ENCODE measurements around the gene EBF3.

Gene EBF3

DNA sequence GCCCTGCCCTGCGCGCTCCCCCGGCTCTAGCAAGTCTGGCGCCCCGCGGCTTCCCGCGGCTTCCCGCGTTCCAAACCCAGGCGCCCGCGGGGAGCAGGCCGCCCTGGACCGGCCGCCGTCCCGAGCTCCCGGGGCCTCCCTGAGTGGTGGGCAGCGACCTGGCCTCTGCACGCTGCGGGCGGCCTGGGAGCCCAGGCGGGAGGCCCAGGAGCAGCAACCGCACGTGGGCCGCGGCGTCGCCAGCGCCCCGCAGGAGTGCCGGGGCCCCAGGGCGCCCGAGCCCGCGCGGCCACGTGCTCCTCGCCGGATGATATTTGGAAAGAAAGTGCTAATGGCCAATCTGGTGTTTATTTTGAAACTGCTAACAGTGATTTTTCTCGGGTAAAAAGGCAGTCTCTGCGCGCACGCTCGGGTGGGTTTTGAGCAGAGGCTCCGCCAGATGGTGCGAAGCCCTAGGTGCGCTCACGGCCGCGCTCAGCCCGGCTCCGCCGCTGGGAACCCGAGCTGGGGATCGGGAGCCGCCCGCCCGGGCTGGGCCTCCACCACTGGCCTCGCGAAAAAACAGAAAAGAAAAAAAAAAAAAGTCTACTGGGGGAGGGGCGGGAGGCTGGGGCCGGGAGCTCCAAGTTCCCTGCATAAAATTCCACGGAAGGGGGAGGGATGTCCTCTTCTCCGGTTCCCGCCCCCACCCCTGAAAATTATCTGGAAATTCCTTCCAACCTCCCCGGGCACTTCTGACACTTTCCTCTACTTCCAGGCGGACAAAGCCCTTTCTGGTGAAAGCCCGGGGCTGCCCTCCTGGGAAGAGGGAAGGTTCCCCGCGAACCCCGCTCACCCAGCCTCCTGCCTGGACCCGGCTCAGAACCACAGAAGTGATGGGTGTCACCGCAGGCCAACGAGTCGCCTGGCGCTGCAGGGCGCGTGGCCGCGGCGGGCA is 4.3 kb downstream of the EBF3 start:
- no peak for DNase-seq (ENCODE audit: low read depth)

DNA sequence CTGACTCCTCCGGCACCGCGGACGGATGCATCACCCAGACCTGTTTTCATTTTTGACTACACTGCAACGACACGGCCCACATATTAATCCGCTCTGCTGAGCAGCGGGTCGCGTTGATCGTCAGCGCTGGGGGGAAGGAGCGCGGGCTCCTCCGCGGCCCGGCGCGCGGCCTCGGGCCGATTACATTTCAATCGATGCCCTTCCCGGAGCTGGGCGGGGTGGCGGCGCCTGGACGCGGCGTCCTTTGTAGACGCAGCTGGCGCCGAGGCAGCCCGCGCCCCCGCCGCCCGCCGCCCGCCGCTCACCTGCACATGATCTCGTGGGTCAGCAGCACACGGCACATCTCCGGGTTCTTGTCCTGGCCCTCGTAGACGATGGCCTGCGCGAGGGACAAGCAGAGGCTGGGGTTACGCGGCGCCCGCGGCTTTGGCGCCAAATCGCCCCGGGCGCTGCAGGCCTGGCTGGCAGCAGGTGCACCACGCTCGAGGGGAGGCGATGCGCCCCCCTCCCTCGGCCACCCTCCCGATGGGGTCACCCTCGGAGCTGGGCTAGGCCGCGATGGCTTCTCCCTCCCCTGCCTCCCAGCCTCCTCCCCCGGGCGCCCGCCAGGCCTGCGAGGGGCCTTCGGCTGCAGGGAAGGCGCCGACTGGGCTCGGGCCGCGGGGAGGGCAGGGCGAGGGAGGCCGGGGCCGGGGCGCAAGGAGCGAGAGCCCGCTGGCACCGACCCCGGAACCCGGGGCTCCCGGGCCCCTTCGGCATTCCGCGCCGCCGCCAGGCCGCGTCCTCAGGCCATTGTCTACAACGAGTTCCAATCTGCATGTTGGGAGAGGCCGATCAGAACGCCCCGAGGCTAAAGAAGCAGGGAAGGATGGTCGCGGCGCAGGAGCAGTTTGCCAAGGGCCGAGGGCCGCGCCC is 5.2 kb downstream of the EBF3 start:
- no peak for DNase-seq (ENCODE audit: low read depth)

DNA sequence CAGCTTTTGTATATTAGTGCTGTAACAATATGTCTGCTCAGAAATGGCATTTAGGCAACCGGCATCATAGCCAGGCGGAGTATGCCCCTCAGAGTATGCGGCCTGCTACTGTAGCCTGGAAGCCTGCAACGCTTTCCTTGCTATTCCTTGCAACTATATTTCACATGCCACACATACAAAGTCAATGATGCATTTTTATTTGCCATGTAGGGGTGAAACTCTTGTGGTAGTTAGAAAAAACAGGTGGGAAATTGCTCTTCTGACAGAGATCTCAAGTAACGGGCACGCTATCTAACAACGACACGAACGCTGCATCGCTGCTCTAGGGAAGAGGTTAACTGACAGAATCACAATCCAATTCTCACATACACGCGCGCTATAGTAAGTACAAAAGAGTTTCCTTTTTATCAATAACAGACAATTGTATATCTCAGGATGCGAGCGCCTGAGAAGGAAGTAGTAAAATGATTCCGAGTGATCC is 5.9 kb downstream of the EBF3 start:
- DNase-seq (ENCODE audit: low read depth): no peak

DNA sequence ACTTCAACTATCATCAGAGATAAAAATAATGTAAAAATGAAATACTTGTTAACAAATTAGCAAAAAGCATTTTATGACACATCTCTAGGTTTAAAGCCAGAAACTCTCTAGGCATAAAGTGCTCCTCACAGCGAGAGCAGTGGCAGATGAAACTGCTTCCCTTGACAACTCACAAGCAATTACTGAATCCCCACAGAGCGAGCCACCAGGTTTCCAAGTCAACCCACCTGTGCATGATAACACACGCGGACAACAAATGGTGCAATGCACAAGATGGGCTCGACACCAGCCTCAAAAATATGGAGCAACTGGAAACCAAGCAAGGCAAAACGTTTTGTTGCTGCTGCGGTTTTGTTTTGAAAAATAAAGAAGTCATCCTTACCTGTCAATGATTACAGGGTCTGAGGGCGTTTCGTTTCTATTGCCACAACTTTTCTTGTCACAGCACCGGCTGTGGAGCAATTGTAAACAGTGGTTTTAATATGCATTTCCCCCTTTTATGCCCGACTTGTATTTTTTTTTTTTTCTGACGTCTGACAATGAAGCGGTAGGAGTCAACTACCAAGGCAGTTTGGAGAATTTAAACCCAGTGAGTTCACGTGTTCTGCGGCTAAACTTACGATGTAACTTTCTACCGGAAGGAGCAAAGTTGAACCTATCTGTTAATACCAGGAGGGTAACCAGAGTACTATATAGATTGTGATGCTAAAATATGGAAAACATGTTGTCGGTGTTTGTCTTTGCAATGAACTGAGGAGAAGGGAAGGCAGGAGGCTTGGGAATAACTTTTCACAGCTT is 7.0 kb downstream of the EBF3 start:
- no peak for DNase-seq (ENCODE audit: low read depth)

DNA sequence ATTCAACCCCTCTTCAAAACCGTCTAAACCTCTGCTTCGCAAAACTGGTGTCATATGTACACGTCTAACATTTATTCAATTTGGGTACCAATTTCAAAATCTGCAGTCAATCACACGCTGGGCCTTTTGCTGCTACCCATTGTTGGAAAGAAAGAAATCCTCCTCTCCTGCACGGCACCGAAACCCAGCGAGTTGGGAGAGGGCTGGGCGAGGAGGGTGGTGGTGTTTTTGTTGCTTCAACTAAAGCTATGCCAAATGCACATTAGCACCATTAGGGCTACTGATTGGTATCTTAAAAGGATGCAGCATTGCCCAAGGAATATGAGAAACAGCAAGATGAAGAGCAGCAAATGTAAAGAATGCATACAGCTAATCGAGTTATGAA is 7.8 kb downstream of the EBF3 start:
- no peak for DNase-seq (ENCODE audit: low read depth)

DNA sequence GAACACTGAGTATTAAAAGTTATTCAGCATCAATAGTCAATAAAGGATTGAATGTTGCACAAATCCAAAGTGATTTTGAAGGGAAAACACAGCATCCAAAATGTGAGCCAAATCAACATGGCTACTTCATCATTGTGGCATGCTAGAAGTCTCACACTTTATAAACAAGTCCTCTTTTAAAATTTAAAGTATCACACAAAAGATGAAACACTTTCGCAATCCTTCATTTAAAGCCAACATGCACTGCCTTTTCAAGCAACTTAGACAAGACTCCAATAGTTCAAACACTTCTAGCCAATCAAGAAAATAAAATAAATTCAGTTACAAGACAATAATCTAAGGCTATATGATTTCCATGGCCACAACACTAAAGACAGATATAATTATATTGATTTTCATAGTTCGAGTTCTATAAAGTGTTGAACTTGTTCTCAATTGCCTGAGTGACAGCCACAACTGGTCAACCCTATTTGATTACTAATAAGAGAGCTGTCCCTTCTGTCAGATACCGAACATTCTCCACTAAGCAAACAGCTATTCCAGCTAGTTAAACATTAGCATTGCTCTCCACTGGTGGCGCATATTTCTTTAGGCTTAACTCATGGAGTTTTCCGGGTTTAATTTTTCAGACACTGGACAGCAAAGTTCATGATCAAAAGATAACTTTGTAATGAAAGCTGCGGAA is 8.3 kb downstream of the EBF3 start:
- no peak for DNase-seq (ENCODE audit: low read depth)

DNA sequence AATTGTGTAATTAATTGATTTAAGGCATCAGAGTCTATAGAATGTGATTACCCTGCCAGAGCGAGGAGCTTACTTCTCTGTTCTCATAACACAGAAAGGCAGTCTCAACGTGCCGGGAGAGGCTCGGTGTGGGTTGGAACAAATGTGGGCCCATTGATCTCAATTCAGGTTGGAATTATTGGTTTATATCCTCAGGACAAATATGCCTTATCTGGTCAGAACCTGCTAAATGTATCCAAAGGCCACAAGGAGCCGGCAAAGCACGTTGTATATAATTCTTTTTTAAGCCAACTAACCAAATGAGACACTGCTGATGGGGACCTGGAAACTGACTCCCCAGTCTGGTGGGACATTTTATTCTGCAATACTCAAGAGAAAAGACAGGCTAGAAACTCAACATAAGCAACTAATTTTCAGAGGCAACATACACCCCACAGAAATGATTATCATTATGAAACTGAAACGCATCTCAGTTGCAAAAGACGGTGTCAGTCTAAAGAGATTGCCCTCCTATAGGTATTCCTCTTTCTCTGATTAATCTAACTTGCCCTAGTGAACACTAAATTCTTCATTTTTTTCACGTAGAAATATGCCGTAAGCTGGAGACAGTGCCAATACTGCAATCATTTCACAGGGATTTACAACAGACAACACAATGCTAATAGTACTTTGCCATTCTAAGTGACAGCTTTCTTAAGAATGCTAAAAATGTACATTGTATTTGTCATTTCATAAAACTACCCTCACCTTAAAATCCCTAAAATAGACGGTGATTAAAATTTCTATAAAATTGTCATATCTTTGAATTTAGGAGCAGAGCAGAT is 9.4 kb downstream of the EBF3 start:
- no peak for DNase-seq (ENCODE audit: low read depth)

DNA sequence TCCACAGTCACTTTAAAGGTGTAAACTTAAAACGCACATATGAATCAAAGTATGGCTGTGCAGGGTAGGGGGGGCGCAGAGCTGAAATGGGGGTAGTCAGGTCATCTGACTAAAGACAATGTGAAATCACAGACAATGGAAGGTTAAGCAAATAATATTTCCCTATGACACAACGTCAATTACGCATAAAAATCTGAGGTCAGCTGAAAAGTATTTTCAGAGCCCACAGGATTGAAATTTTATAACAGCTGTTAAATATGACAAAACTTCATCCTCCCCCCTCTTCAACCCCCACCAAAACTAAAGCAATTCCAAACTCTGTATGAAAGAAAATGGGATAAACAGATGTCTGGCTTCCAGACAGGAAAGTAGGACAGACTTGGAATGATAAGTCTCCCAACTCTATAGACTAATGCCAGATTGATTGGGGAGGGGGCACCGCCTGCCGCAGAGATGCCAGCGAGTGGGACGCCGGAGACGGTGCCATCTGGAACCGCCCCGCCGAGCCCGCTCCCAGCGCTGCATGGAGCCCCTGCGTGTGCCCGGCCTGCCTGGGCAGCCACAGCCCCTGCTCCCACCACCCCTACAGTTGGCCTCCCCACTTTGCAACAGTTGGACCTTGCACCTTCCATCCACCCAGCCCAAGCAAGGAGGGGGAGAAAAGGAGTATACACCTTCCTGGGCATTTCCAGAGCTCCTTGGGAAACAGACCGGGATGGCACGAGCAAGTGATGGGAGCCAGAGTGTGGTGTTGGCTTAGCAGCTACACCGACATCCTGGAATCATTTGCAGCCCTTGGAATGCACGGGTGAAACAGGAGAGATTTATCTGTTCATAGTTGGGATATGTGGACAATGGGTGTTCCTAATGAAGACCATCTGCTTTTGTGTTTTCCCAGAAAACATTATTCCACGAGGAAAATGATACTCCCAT is 10.7 kb downstream of the EBF3 start:
- no peak for DNase-seq (ENCODE audit: low read depth)

DNA sequence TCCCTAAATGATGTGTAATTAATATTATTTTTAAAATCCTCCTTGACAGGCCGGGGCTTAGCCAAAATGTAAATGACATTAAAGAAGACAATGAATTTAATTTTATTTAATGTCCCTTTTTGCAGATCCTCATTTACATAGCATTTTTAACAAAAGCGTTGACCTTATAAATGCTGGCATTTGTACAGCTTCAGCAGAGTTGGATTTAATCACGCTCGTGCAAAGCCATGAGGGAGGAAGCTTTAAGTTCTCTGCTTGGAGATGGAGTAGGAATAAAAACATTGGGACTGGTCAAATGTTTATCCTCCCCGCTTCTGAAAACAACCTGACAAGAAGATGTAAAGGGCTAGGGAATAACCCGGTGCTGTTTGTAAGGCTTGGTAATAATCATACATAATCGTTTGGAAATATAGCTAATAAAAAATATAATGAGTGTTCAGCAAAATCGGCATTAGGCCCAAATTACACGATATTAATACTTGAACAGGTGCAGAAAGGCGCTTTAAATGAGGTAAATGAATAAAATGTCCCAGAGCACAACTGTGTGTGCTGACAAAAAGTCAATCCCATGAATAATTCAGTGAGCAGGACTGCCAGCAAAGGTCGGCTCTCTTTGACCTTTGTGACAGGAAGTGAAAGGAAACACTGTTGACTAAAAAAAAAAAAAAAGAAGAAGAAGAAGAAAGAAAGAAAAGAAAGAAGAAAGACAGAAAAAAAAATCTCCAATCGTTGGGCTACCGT is 11.5 kb downstream of the EBF3 start:
- no peak for DNase-seq (ENCODE audit: low read depth)

DNA sequence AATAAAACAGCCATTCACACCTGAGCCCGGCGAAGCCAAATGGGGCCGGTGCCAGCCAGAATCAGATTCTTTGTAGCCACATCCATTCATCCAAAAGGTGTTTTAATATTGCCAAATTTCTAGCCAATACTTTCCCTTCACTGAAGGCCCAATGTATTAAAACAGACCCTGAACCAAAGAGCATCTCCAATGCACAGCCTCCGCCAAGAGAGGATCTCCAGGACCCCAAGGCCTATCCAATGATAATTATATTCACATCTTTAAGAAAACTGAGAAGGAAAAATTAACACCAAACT is 12.2 kb downstream of the EBF3 start:
- no peak for DNase-seq (ENCODE audit: low read depth)

DNA sequence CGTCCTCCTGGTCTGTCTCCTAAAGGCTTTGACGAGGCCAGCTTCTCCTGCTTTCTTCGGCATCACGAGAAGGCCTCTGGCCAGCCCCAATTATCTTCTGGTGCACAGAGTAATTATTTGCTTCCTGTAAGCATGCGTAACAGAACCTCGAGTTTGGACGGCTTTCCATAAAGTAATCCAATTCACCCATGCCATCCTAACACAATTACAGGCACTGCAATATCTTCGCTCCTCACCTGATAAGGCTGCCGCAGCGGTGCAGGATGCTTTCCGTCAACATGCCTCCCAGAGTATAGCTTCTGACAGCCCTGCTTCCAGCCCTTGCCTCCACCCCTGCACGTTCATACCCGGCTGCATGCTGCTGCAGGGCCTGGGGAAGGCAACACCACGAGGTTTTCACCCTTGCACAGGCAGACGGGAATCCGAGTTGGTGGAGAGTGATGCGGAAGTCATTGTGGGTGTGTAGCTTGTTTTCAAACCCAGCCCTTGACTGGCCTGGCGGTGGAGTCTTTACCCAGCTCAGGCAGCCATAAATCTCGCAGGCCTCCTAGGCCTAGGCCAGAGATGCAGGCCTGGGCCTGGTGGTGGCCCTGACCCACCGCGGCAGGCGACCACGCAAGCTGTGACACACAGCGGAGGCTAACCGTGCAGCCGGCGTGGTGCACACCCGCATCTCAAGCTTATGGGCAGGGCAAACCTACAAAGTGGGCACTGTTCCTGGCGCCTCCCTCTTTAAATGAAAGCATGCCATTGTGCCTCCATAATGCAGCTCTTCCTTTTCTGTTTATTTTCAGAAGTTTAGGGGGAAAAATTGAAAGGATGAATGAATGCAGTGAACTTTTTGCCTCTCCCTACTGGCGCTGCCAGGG is 12.7 kb downstream of the EBF3 start:
- DNase-seq (ENCODE audit: low read depth): no peak

DNA sequence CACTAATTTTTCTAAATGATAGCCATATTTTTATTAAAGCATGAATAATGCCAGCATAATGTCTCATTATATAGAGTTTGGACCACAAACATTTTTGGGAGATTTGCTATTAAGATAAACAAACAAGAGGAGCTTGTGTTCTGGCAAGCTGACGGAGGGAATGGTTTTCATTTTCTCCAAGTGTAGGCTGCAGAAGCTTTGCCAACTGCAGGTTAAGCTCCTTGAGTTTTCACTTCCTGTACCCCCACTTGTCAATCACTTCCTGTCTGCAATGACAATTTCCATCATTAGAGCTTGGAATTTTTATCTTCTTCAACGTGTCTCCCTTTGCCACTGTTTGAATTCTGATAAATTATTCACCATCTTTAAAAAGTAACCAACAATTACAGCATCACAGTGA is 13.4 kb downstream of the EBF3 start:
- DNase-seq (ENCODE audit: low read depth): no peak

DNA sequence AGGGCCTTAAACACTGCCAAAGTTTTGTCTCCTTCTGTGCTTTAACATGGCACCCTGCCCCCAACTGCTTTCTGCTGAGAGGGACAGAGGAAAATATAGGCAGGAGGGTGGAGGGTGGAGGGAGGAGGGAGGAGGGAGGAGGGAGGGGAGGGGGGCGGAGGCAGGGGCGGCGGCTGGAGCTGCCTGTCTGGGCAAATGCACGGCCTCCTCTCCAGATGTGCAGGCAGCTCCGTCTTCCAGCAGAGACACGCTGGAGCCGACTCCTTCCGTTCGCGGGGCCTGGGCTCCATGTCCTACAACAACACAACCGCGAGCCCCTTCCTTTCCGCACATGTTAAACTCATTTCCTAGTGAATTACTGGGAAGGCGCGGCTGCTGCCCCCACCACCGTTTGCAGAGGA is 14.2 kb downstream of the EBF3 start:
- DNase-seq (ENCODE audit: low read depth): no peak

DNA sequence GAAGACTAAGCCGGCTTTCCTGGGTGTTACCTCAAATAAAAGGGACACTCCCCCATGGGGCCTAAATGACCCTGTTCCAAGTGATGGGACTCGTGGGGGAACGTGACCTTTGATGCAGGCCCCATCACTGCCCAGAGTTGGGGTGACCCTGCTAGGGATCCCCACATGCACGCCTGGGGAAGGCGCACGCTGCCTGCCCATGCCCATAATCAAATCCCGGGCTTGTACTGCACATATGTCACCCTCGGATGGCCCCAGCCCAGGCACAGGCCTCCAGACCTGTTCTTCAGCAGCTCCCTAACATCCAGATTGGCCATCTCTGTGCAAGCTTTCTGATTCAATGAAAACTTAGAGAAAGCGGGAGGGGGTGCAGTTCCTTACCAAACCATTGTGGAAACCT is 14.7 kb downstream of the EBF3 start:
- DNase-seq (ENCODE audit: low read depth): no peak

DNA sequence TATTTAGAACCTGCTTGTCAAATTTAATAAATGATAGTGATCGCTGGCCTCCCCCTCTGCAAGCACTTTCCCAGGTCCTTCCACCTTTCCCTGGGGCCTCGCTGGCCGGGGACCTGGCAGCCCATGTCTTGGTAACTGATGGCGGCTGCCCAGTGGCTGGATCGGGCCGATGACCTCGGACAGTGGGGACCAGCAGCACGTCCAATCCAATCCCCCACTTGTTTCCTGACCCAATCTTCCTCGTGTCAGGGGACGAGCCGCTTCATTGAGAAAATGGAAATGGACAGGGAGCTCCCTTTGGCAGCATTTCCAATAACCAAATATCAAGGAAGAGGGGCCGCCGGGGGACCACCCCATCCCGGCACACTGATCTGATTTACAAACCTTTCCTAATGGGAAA is 17.2 kb downstream of the EBF3 start:
- DNase-seq (ENCODE audit: low read depth): no peak

DNA sequence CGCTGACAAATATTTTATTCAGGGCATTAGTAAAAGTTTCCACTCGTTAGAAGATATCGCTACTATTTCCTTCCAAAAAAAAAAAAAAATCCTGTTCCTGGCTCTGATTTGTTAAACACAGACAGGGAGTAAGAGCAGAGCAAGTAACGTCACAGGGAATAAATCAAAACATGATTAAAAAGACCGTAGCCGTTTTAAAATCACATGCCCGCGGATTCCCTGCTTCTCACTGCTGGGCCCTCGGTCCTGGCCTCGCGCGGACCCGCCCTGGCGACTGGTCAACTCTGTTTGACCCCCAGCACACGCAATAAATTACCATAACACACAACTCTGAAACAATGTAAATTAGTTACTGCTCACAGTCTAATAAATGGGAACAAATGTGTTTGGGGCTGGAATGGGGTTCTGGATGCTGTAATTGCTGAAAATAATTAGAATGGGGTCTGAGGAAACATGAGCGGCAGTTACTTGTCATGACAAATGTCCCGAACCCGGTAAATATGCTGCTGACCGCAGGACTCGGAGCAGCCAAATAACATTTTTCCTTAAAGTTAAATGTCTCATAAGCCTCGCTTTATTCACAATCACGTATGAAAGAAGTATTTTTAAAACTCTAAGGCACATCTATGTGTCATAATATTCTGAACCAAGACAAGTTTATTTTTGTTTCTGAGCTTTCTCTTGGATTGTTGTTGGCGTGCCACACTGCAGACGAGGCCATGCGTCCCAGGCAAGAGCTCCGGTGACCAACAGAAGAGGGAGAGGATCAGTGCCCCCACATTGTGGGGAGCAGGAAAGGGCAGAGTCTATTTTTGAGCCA is 17.9 kb downstream of the EBF3 start:
- DNase-seq (ENCODE audit: low read depth): no peak

DNA sequence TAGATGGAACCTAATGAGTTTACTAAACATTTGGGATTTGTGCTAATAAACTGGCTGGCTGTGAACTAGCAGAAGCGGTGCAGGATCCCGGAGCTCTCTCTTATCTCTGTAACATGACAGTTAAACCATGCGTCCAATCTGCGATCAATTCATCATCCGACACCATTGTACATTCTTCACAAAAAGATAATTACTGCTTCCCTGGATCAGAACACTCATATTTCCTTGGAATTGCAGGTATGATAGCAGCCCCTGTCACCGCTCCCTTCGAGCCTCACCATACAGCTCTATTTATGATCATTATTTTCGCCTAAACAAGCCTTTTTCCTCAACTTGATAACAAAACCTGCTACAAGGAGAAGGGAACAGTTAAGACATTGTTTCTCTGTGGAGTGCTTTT is 18.5 kb downstream of the EBF3 start:
- no peak for DNase-seq (ENCODE audit: low read depth)
